Measurements from ENCODE around the gene PRKG1. TPM values are rescaled to one million over a fixed set of nuclear protein-coding genes. Genes with fewer than 3 reads are reported as not detected.

Gene PRKG1
- total RNA-seq, 2 donors from 2014 or later, result 8.1 to 16.6 TPM

GRCh38 chr10:51080311-51081006 lies 6.2 kb downstream of the PRKG1 start:
- TF ChIP-seq CTCF (IDR thresholded peaks at IDR 0.05), result no peak
- intact Hi-C loops (cut with DNase I), result no loop called here
- no peaks in the 10 kb centered on the region for H3K4me1 ChIP-seq
- no peak overlapping the region for H3K4me3 ChIP-seq
- no peak overlapping the region for H3K27ac ChIP-seq
- H3K9me3 ChIP-seq, result no peaks in the 10 kb centered on the region
- DNase-seq, result no peak
- H3K27me3 ChIP-seq, result no peaks in the 10 kb centered on the region
- H3K36me3 ChIP-seq, result no peaks in the 10 kb centered on the region
- no peak overlapping the region for H3K9ac ChIP-seq (ENCODE audit: low read depth in 2 of 2, low read length in 2 of 2)

GRCh38 chr10:51082857-51083256 lies 8.6 kb downstream of the PRKG1 start:
- no peak overlapping the region for H3K9ac ChIP-seq (ENCODE audit: low read depth in 2 of 2, low read length in 2 of 2)
- H3K4me1 ChIP-seq, result no peaks in the 10 kb centered on the region
- no peak for DNase-seq
- H3K36me3 ChIP-seq, result no peaks in the 10 kb centered on the region
- H3K4me3 ChIP-seq, result no peak overlapping the region
- intact Hi-C loops (cut with DNase I), result no loop called here
- H3K27me3 ChIP-seq, result no peaks in the 10 kb centered on the region
- no peak for TF ChIP-seq CTCF (IDR thresholded peaks at IDR 0.05)
- H3K9me3 ChIP-seq, result no peaks in the 10 kb centered on the region
- H3K27ac ChIP-seq, result no peak overlapping the region

- Histone ChIP-seq H3K36me3 (no peaks in the 10 kb centered on the region), H3K27me3 (no peaks in the 10 kb centered on the region), H3K27ac (no peak overlapping the region), H3K9me3 (no peaks in the 10 kb centered on the region), H3K4me1 (no peaks in the 10 kb centered on the region), H3K9ac (ENCODE audit: low read depth in 2 of 2, low read length in 2 of 2) (no peak overlapping the region), H3K4me3 (no peak overlapping the region)
- intact Hi-C loops (cut with DNase I), result no loop called here
- no peak for TF ChIP-seq CTCF (IDR thresholded peaks at IDR 0.05)
- no peak for DNase-seq
Observed at GRCh38 chr10:51083356-51083853, 9.1 kb downstream of the PRKG1 start.

- no peaks in the 10 kb centered on the region for H3K27me3 ChIP-seq
- no peak for TF ChIP-seq CTCF (IDR thresholded peaks at IDR 0.05)
- intact Hi-C loops (cut with DNase I), result no loop called here
- H3K36me3 ChIP-seq, result no peaks in the 10 kb centered on the region
- no peak overlapping the region for H3K9ac ChIP-seq (ENCODE audit: low read depth in 2 of 2, low read length in 2 of 2)
- no peaks in the 10 kb centered on the region for H3K9me3 ChIP-seq
- H3K4me3 ChIP-seq, result no peak overlapping the region
- H3K4me1 ChIP-seq, result no peaks in the 10 kb centered on the region
- H3K27ac ChIP-seq, result no peak overlapping the region
- DNase-seq, result no peak
Observed at GRCh38 chr10:51085204-51085603, 10.9 kb downstream of the PRKG1 start.

- H3K27me3 ChIP-seq, result no peaks in the 10 kb centered on the region
- no peak for DNase-seq
- no peak for TF ChIP-seq CTCF (IDR thresholded peaks at IDR 0.05)
- no peak overlapping the region for H3K9ac ChIP-seq (ENCODE audit: low read depth in 2 of 2, low read length in 2 of 2)
- H3K36me3 ChIP-seq, result no peaks in the 10 kb centered on the region
- no peak overlapping the region for H3K27ac ChIP-seq
- no peak overlapping the region for H3K4me3 ChIP-seq
- H3K9me3 ChIP-seq, result no peaks in the 10 kb centered on the region
- intact Hi-C loops (cut with DNase I), result no loop called here
- no peaks in the 10 kb centered on the region for H3K4me1 ChIP-seq
Observed at GRCh38 chr10:51086710-51087109, 12.4 kb downstream of the PRKG1 start.

All from colonic mucosa (tissue), 4 donors.